Activated CD8-positive, alpha-beta memory T cell treated with anti-CD3 and anti-CD28 coated beads, Interleukin-2, amount 50 U/mL, for 4 hours (primary cell): ENCODE results near the gene EFNB2.

Experiments
- DNase-seq: peaks from one replicate; pipeline ENCODE4 v3.0.0-alpha.2; 2020

EFNB2 gene

GRCh38 chr13:106550570-106551135, 15.2 kb upstream of the EFNB2 start:
- no peak for DNase-seq

- no peak for DNase-seq
Observed at GRCh38 chr13:106548064-106548696, 12.7 kb upstream of the EFNB2 start.

GRCh38 chr13:106541826-106542225, 6.4 kb upstream of the EFNB2 start:
- no peak for DNase-seq

- DNase-seq, result no peak
Observed at GRCh38 chr13:106540613-106541012, 5.2 kb upstream of the EFNB2 start.

- DNase-seq, result no peak
Observed at GRCh38 chr13:106537521-106537920, 2.1 kb upstream of the EFNB2 start.

- DNase-seq, result peak; percentile 91
Observed at GRCh38 chr13:106536244-106537034, 977 bp upstream of the EFNB2 start.

- peak; percentile 16 for DNase-seq
Observed at GRCh38 chr13:106534639-106535551, 567 bp downstream of the EFNB2 start.

GRCh38 chr13:106533943-106534638, 1.4 kb downstream of the EFNB2 start:
- DNase-seq, result peak; percentile 30

DNA sequence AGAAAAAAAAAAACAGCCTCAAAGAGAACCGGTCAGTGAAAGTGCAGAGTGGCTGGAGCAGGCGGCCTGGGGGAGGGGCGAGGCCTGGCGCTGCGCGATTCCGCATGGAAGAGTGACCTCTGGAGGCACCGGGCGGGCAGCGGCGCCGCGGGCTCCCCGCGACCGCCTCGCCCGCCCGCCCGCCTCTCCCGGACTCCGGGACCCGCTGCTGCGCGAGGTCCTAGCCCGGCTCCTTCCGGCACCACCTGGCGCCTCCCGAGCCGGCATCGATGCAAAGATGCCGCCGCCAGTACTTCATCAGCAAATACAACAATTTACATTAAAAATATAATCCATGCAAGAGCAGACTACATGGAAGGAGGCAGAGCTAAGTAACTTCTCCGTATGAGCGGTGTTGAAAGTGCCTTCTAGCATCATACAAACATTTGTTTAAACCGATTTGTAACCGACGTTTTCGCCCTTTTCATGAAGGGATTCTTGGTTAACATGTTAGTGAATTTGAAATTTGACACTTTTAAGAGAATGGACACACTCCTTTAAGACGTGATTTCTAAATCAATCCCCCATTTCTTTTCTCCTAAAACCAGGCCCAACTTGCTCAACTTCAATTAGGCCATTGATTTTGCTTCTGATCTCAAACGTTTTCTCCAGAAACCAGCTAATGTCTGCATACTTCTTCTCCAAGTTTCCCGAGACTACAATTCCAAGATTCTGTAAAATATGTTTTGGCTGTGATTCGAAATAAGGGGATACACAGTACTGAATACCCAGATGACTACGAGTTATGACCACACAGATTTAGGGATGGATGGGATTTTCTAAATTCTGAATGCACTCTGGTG, 2.1 kb downstream of the EFNB2 start:
- DNase-seq, result peak; percentile 19

DNA sequence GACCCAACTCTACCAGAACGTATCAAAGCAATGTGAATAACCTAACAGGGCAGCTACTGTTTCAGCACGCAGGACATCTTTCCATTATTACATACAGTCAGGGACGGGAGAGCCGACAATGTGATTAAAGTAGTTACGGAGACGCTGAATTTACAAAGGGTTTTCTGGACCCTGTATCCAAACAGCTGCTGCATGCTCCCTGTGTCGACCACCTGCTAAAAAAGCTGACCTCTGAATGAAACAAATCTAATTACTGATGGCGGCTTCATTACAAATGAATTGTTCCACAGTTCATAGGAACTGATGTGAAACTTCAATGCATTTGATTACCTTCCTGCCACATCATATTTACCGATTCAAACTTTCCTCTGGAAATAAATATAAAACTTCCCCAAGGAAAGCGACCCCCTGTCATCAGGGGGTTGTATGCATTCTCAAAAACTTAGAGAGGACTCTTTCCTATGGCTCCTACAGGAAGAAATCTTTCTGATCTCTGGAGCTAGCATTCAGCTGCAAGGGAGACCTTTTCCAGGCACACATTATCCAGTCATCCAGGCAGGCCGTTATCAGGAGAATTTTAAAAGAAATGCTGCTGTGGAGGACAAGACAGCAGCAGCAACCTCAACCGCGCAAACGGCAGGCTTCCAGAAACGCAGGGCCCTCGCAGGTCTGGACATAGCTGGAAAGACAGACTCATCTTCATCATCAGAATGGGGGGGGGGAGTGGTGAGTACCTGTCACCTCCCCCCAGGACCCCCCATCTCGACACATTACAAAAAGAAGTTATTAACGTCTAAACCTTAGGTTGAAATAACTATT, 3.1 kb downstream of the EFNB2 start:
- no peak for DNase-seq

DNA sequence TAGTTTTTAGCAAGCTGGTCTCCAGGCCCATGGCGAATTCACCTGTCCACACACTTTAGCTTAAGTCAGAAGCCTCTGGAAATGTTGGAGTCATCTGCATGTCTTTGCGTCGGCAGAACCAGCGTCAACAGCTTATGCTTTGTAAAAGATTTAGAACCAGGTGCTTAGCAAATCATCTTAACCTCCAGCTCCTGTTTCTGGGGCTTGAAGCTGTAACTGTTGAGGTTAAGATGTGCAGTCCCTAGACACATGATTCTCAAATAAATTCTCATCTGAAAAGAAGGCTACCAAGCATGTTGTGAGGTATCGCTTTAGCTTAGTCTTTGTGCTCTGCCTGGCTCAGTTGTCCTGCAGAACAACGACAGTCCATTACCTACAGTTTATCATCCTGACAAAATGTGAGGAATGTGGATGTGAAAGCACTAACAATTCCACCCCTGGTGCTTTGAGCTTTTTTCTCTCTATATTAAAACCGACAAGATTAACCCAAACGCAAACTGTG, 4.4 kb downstream of the EFNB2 start:
- no peak for DNase-seq

DNA sequence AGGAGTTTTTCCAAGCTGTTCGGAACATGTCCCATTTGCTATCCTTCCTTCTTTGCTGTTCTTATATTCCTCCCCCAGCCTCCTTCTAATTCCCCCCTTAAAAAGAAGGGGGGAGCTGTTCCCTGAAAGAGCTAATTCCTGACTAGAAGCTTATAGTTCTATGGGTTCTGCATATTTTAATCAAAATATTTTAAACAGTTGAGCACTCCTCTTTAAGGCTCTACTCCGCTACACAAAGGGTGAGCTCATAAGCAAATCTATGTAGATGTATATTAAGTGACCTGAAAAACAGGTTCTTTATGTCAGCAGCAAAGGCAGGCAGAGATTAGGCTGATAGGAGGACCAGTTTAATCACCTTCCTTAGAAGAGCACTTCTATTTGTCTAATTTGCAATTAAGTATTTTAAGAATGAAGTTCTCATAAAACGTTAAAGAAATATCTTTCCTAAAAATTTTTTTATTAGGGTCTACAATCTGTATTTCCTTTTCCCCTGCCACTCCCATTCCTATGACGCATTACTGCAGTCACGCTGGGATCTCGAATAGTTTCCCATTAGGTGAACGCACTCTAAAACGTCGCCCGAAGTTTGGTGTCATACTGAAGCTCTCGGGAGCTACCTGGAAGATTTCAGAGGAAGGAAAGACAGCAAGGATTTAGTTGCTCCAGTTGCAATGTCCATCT, 5.2 kb downstream of the EFNB2 start:
- no peak for DNase-seq

DNA sequence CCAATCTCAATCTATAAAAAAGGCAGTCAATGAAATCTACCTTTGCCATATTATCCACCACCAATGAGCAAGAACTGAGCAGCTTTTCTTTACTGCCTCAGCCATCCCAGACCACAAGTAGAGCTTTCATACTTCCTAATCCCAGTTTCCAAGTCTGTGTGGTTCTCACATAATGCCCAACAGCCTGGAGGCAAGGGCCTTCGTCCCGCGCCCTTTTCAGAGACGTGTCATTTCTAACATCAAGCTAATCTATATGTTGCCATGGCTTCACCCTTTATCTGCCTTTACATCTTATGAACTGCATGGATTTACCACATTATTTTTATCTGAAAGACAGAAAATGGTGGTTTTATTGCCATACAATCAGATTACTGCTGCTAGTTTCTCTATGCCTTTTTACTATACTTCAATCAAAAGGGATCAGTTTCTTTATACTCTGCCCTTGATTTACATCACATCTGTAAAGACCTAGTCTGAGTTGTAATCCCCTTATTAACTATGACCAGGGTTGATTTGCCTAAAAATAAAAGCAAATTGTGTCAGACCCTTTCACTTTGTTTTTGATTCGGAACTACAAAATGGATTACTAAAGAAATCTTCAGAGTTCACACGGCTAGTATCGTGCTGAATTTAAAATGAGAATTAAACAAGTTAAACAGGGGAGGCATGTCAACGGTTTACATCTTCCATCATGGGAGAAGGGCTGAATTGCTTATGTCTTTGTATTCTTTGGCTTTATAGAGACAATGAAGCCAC, 5.9 kb downstream of the EFNB2 start:
- DNase-seq, result no peak

GRCh38 chr13:106528718-106529414, 6.6 kb downstream of the EFNB2 start:
- no peak for DNase-seq

DNA sequence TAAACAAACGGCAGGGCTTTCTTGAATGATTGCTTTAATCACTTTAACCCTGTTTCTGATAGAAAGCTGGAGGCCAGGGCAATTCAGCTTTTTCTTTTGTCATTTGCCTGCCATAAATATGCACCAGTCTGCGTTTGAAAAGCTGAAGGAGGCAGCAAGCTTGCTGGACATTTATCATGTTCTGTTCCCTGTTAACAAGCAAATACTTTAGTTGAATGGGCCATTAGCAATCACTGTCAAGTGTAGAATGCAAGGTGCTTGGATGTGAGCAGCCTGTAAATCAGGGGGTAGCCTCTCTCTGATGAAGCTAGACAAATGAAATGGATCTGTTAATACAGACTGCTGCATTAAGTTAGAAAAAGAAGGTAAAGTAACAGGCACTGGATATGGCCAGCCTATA, 7.6 kb downstream of the EFNB2 start:
- DNase-seq, result no peak

GRCh38 chr13:106527445-106527801, 8.0 kb downstream of the EFNB2 start:
- DNase-seq, result no peak

DNA sequence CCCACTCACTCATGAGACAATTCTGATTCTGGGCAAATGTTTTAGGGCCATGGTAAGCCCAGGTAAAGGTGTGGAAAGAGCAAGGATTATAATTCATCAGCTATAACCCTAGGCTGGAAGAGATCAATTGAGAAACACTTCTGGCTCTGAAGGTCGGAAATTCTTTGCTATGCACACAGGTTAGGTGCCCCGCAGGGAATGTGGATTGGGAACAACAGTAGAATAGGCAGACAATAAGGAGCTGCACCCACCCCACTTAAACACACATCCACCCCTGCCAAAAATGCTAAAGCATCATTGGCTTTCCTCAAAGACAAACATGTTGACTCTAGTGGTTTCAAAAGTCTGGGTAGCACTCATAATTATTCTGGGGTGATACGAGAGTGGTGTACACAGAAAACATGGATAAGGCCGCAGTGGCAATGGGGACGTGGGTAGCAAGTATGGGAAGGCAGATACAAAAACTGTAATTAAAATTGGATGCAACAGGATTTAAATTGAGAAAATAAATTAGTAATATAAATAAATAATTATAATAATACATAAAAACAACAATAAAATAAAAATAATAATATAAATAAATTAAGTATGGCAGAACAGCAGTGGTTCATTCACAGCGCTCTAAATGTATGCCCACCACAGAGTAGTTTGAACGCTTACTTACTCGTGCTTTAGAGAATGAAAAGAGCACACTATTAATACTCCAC, 8.6 kb downstream of the EFNB2 start:
- DNase-seq, result no peak

DNA sequence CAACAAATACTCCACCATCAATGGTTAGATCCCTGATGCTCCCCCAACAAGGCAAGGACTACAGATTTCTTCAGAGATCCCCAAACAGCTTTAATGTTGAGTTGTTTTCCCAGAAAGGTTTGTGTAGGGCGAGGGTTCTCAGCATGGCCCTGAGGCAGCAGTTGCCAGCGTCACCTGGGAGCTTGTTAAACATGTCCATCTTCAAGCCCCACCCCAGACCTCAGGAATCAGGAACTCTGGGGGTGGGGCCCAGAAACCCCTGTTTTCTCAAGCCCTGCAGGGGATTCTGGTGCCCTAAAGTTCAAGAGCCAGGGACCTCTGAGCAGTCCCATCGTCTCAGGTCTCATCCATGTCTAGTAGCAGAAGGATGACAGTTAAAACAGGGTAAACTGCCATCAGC, 9.6 kb downstream of the EFNB2 start:
- no peak for DNase-seq
